Endothelial cell of umbilical vein (primary cell): ENCODE data around the gene ETFBKMT. TPM values are rescaled to one million over a fixed set of nuclear protein-coding genes. Genes with fewer than 3 reads are reported as not detected.
A peak's percentile ranks its signal among the peaks of the same experiment; 100 is the strongest.

ENCODE experiments used
- BruUV-seq: library from RNA; stranded (reverse); fragments of 400-500 nt; replicated peaks from 2 replicates; lab custom pipeline; 2021; lab: Mats Ljungman, UMichigan
- CTCF ChIA-PET: fragments of 300-600, 350-600 bp; sonication (Branson Sonifier 250); formaldehyde crosslinking; loops from one replicate; lab custom pipeline; 2021; ENCODE audit warnings: antibody characterized with exemption, inconsistent platforms; lab: Charles Lee
- POLR2A ChIA-PET: fragments of 300-600, 350-600 bp; sonication (Branson Sonifier 250); formaldehyde crosslinking; loops from one replicate; lab custom pipeline; 2021; ENCODE audit warnings: antibody characterized with exemption, inconsistent platforms; lab: Charles Lee
- DNase-seq: peaks from one replicate; pipeline ENCODE4 v3.0.0-alpha.2; 2011; ENCODE audit warnings: low read depth, low spot score
- FAIRE-seq: peaks from 2 replicates; lab custom pipeline; 2011; peaks lifted over from hg19 to GRCh38; lab: Jason Lieb, UNC
- H2AFZ ChIP-seq: 2 replicates; pipeline ENCODE4 v1.6.0; 2012; ENCODE audit warnings: low read depth, low read length, control low read depth, inconsistent platforms
- H3K27ac ChIP-seq: 2 replicates; pipeline ENCODE4 v1.5.1; 2011; ENCODE audit warnings: low read depth, mild to moderate bottlenecking, control low read depth, low read length, moderate library complexity; ENCODE audit not compliant: insufficient read depth
- H3K27me3 ChIP-seq, 2 experiments: 2 replicates each; pipeline versions ENCODE4 v1.6.0 to v1.6.1; 2011; ENCODE audit warnings: low read length in 2 of 2, mixed read lengths in 1 of 2; ENCODE audit not compliant: control insufficient read depth in 2 of 2, insufficient read depth in 2 of 2
- H3K36me3 ChIP-seq, 2 experiments: 2 replicates in 1 of 2; 3 replicates in 1 of 2; pipeline ENCODE4 v1.5.1; 2011; ENCODE audit warnings: low read length in 2 of 2, mild to moderate bottlenecking in 1 of 2, moderate library complexity in 1 of 2; ENCODE audit not compliant: control insufficient read depth in 2 of 2, insufficient read depth in 2 of 2; ENCODE audit errors: extremely low read depth in 1 of 2
- H3K4me1 ChIP-seq: 3 replicates; pipeline ENCODE4 v1.5.1; 2011; ENCODE audit warnings: mild to moderate bottlenecking, low read length; ENCODE audit not compliant: control insufficient read depth, insufficient read depth; ENCODE audit errors: extremely low read depth
- H3K4me2 ChIP-seq: 2 replicates; pipeline ENCODE4 v1.6.1; 2011; ENCODE audit warnings: low read length, control low read depth, mixed read lengths; ENCODE audit not compliant: insufficient read depth
- H3K4me3 ChIP-seq, 3 experiments: fragments of 200-600 bp in 1 of 3; sonication (generic), shearing (Covaris generic) in 1 of 3; replicated peaks in 1 of 3; 2 replicates each; pipeline ENCODE4 v1.5.1; 2011 to 2016; ENCODE audit warnings: control low read depth in 3 of 3, low read length in 3 of 3, mild to moderate bottlenecking in 2 of 3, inconsistent platforms in 1 of 3, low read depth in 1 of 3, moderate library complexity in 1 of 3; ENCODE audit not compliant: insufficient read depth in 1 of 3
- H3K79me2 ChIP-seq: 2 replicates; pipeline ENCODE4 v1.6.0; 2012; ENCODE audit warnings: low read length, inconsistent platforms; ENCODE audit not compliant: control insufficient read depth, insufficient read depth
- H3K9ac ChIP-seq: replicated peaks from 2 replicates; pipeline ENCODE3; 2011; ENCODE audit warnings: low read length, control low read depth; ENCODE audit not compliant: insufficient read depth; ENCODE audit errors: extremely low read depth
- H3K9me1 ChIP-seq: replicated peaks from 3 replicates; pipeline ENCODE4 v1.6.0; 2011; ENCODE audit warnings: mild to moderate bottlenecking, low read length; ENCODE audit not compliant: control insufficient read depth, insufficient read depth; ENCODE audit errors: extremely low read depth
- H3K9me3 ChIP-seq: replicated peaks from 2 replicates; pipeline ENCODE4 v1.5.1; 2012; ENCODE audit warnings: low read length, inconsistent platforms; ENCODE audit not compliant: control insufficient read depth, insufficient read depth
- H4K20me1 ChIP-seq: replicated peaks from 2 replicates; pipeline ENCODE3; 2011; ENCODE audit warnings: mild to moderate bottlenecking, low read length; ENCODE audit not compliant: control insufficient read depth, insufficient read depth; ENCODE audit errors: extremely low read depth
- CTCF ChIP-seq, 2 donors: IDR thresholded peaks; 1 replicate in 1 of 2; 2 replicates in 1 of 2; pipeline ENCODE4 v1.5.1; 2011; ENCODE audit warnings: low read length in 2 of 2, mild to moderate bottlenecking in 2 of 2, moderate library complexity in 2 of 2, control low read depth in 1 of 2, inconsistent platforms in 1 of 2, low read depth in 1 of 2; ENCODE audit not compliant: insufficient read depth in 1 of 2; ENCODE audit errors: extremely low read depth in 1 of 2
- EZH2 ChIP-seq: IDR thresholded peaks from 2 replicates; pipeline ENCODE4 v1.6.1; 2012; ENCODE audit warnings: borderline replicate concordance, low read depth, mild to moderate bottlenecking, moderate library complexity, low read length, inconsistent platforms; ENCODE audit not compliant: severe bottlenecking
- FOS ChIP-seq: IDR thresholded peaks from 2 replicates; pipeline ENCODE4 v1.6.1; 2011; ENCODE audit warnings: mild to moderate bottlenecking, low read length, moderate library complexity, borderline replicate concordance; ENCODE audit not compliant: insufficient read depth
- GATA2 ChIP-seq: IDR thresholded peaks from 2 replicates; pipeline ENCODE4 v1.7.0; 2011; ENCODE audit warnings: low read depth, mild to moderate bottlenecking, moderate library complexity, mixed read lengths, low read length; ENCODE audit not compliant: insufficient read length, insufficient read depth
- JUN ChIP-seq: IDR thresholded peaks from 2 replicates; pipeline ENCODE4 v1.6.1; 2011; ENCODE audit warnings: borderline replicate concordance, low read depth; ENCODE audit not compliant: insufficient read length, insufficient read depth
- MAX ChIP-seq: IDR thresholded peaks from 2 replicates; pipeline ENCODE4 v1.6.1; 2011; ENCODE audit not compliant: insufficient read depth, insufficient read length
- MYC ChIP-seq: IDR thresholded peaks from one replicate; pipeline ENCODE4 v1.6.1; 2011; ENCODE audit warnings: mild to moderate bottlenecking, low read depth, low read length
- POLR2A ChIP-seq: IDR thresholded peaks from 2 replicates; pipeline ENCODE4 v1.6.1; 2012; ENCODE audit warnings: low read depth, mild to moderate bottlenecking, control low read depth, low read length
- POLR2AphosphoS5 ChIP-seq: IDR thresholded peaks from 2 replicates; pipeline ENCODE4 v1.6.1; 2012; ENCODE audit warnings: low read depth, mild to moderate bottlenecking, control low read depth, low read length, moderate library complexity; ENCODE audit not compliant: insufficient read depth
- dilution Hi-C: fragments of 300-500 bp; cut with MboI; formaldehyde crosslinking; loops from one replicate; pipeline ENCODE4 v1.15.0; 2019; ENCODE audit warnings: low sequenced_read_pairs; ENCODE audit not compliant: extremely low pct_ligation_motif_present
- intact Hi-C: fragments of 100-400 bp; cut with micrococcal nuclease; formaldehyde crosslinking; loops from one replicate; pipeline ENCODE4 v1.10.0; 2022
- polyA plus RNA-seq, 4 experiments: library from polyadenylated mRNA; depleted of rRNA in 3 of 4; stranded (reverse) in 3 of 4; unstranded in 1 of 4; fragments of >200 nt; gene quantifications; 2 replicates each; pipeline versions ENCODE4 v1.2.1 to v1.2.3, GENCODE V29; 2011 to 2012; ENCODE audit warnings: missing spikeins in 1 of 4
- total RNA-seq: library from RNA; stranded (reverse); gene quantifications from 2 replicates; pipeline ENCODE4 v1.2.3, GENCODE V29; 2021

ETFBKMT gene
- total and polyA plus RNA-seq, 2 donors (not counting 3 experiments of a cell fraction or from before 2014, with no cell fraction given) = 1.4 to 3.1 TPM

- H3K9me1 ChIP-seq = no peaks in the 10 kb centered on the region
- TF ChIP-seq POLR2AphosphoS5 (no peak), MAX (no peak), GATA2 (no peak), EZH2 (no peak), MYC (no peak), JUN (no peak)
- intact Hi-C loops (no loop called here), dilution Hi-C loops (no loop called here)
- FAIRE-seq = no peak
- CTCF ChIA-PET = no interaction called here
- H3K4me1 ChIP-seq = no peaks in the 10 kb centered on the region
- POLR2A ChIA-PET = no interaction called here
- H3K9ac ChIP-seq = no peak overlapping the region
- H3K9me3 ChIP-seq = no peaks in the 10 kb centered on the region
- no peak overlapping the region for H2AFZ ChIP-seq
- no peaks in the 10 kb centered on the region for H3K79me2 ChIP-seq
- no peaks in the 10 kb centered on the region for H3K27me3 ChIP-seq
- no peak overlapping the region for H3K4me2 ChIP-seq
- H3K4me3 ChIP-seq = no peak overlapping the region
- no peaks in the 10 kb centered on the region for H3K36me3 ChIP-seq
- no TSS peak for BruUV-seq
- H4K20me1 ChIP-seq = no peaks in the 10 kb centered on the region
- peak; percentile 48 for DNase-seq
- H3K27ac ChIP-seq = no peak overlapping the region
These were observed 41.1 kb upstream of the ETFBKMT start for GRCh38 chr12:31618228-31619025.

- H2AFZ ChIP-seq = no peak overlapping the region
- H3K9ac ChIP-seq = no peak overlapping the region
- BruUV-seq = no TSS peak
- no peak overlapping the region for H3K4me2 ChIP-seq
- FAIRE-seq (no peak), DNase-seq (no peak)
- ChIA-PET POLR2A (no interaction called here), CTCF (no interaction called here)
- H3K9me1 ChIP-seq = no peaks in the 10 kb centered on the region
- no peaks in the 10 kb centered on the region for H3K4me1 ChIP-seq
- dilution Hi-C loops = no loop called here
- no peak for TF ChIP-seq POLR2AphosphoS5
- TF ChIP-seq MAX = no peak
- no peak for TF ChIP-seq FOS
- TF ChIP-seq CTCF (IDR thresholded peaks at IDR 0.05; ENCODE audit: extremely low read depth in 1 of 2, insufficient read depth in 1 of 2, low read depth in 1 of 2, low read length in 2 of 2) = no peak
- no peak for TF ChIP-seq POLR2A
- TF ChIP-seq EZH2 = no peak
- TF ChIP-seq JUN = no peak
- TF ChIP-seq MYC = no peak
- TF ChIP-seq GATA2 = no peak
- no peaks in the 10 kb centered on the region for H3K36me3 ChIP-seq
- H3K27ac ChIP-seq = no peak overlapping the region
- H3K9me3 ChIP-seq = no peaks in the 10 kb centered on the region
- H3K4me3 ChIP-seq = no peak overlapping the region
- H3K27me3 ChIP-seq = no peaks in the 10 kb centered on the region
- no peaks in the 10 kb centered on the region for H3K79me2 ChIP-seq
- intact Hi-C loops = no loop called here
- H4K20me1 ChIP-seq = no peaks in the 10 kb centered on the region
These were observed 39.2 kb upstream of the ETFBKMT start for GRCh38 chr12:31620311-31620710.
